NCI-H2081 (cell line): Measurements from ENCODE around the gene STX7.
"Not testable (repeated sequence)": the region's sequence is repeated elsewhere in the genome, so short reads cannot be mapped to it uniquely, and the experiment has no call there.

Experiments
- DNase-seq, 2 experiments: peaks; one replicate each; lab custom pipeline; 2025; lab: John Stamatoyannopoulos, UW

The STX7 gene, protein sequence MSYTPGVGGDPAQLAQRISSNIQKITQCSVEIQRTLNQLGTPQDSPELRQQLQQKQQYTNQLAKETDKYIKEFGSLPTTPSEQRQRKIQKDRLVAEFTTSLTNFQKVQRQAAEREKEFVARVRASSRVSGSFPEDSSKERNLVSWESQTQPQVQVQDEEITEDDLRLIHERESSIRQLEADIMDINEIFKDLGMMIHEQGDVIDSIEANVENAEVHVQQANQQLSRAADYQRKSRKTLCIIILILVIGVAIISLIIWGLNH

DNA sequence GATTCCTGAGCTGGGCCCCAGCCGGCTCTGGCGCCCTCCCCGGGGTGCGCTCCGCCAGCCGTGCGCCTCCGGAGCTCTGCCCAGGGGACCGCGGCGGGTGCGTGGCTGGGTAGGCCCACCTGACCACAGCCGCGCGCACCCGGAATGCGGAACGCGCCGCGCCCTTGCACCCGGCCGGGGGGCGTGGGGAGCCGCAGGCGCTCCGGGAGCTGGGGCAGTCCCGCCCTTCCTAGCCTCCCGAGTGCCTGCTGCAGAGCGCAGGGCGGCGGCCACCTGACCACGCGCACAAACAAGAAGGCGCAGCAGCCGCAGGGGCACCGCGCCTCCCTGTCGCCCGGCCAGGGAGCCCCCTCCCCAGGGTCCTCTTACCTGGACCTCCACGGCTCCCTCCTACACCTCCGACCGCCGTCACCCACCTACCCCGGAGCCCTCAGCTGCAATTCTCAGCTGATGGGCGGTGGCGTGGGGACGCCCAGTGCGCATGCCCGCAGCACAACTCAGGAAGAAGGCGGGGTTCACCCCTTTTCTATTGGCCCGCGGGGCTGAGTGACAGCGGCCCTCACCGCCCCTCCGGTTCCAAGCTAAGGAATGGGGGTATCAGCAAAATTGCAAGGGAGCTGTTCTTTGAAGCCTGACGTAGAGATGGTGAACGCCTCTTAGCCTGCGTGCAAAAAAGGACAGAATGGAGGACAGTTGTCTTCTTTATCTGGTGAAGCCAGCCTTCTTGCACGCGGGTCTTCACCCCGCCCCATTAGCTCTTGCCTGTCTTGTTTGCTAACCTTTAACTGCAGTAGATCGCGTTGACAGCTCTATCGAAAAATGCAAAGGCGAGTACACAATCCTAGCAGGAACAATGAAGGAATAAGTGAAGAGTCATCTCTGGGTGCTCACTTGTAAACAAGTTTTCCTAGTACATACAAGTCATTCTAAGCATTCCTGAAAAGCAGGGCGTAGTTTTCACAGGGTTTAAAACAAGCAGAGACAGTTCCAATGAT lies at the start of gene STX7:
Gene STX7, minus strand, starts transcription at position 479 of the 995 bp plus-strand sequence. CDS start 9,586 bp downstream, outside the sequence.
- peak; percentile 80 to 81 for DNase-seq

- DNase-seq, result not testable (repeated sequence)
Observed at GRCh38 chr6:132560087-132560486, 47.2 kb upstream of the STX7 start.

- no peak for DNase-seq
Observed at GRCh38 chr6:132552372-132552771, 39.5 kb upstream of the STX7 start, which contains the start of gene TAAR8. Gene TAAR8 (plus strand): TSS chr6:132552672. CDS start chr6:132552693, 21 bp downstream.

GRCh38 chr6:132551214-132551613 lies 38.3 kb upstream of the STX7 start:
- DNase-seq, result no peak

DNA sequence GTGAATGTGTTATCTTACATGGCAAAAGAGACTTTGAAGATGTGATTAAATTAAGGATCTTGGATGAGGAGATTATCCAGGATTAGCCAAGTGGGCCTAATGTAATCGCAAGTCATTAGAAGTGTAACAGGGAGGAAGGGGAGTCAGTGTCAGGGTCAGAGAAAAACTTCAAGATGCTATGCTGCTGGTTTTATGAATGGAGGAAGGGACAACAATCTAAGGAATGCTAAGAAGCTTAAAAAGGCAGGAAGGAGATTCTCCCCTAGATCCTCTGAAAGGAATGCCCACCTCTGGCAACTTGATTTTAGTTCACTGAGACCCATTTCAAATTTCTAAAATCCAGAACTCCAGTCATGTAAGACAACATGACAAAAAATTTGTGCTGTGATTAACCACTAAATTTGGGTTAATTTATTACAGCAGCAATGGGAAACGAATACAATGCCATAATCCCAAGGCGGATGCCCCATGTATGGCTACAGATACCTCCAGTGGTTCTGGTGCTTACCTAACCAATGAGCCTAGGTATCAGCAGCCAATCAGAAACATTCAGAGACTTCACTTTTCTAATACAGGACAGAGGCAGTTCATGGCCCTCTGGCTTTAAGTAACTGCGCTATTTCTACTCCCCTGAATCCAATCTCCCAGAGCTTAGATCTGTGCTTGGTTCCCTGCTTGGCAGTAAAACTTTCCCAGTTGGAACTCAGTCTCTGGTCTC lies 36.0 kb upstream of the STX7 start:
- no peak for DNase-seq

GRCh38 chr6:132544826-132545225 lies 31.9 kb upstream of the STX7 start:
- no peak for DNase-seq

- DNase-seq, result no peak
Observed at GRCh38 chr6:132537977-132538376, 25.1 kb upstream of the STX7 start, which contains the start of gene TAAR9. Gene TAAR9 (plus strand): TSS chr6:132538277. CDS start chr6:132538290, 13 bp downstream.

- no peak for DNase-seq
Observed at GRCh38 chr6:132537145-132537544, 24.2 kb upstream of the STX7 start.

DNA sequence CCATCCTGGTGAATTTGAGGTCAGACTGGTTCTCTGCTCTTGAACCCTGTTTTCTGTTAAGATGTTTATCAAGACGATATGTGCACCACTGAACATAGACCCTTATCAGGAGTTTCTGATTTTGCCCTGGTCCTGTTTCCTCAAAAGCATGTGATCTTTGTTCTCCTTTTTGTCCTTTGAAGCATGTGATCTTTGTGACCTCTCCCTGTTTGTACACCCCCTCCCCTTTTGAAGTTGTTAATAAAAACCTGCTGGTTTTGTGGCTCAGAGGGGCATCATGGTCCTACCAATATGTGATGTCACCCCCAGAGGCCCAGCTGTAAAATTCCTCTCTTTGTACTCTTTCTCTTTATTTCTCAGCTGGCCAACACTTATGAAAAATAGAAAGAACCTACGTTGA lies 21.6 kb upstream of the STX7 start:
- DNase-seq, result not testable (repeated sequence)

- peak; percentile 47 to 69 for DNase-seq
Observed at GRCh38 chr6:132530293-132530974, 17.5 kb upstream of the STX7 start.

DNA sequence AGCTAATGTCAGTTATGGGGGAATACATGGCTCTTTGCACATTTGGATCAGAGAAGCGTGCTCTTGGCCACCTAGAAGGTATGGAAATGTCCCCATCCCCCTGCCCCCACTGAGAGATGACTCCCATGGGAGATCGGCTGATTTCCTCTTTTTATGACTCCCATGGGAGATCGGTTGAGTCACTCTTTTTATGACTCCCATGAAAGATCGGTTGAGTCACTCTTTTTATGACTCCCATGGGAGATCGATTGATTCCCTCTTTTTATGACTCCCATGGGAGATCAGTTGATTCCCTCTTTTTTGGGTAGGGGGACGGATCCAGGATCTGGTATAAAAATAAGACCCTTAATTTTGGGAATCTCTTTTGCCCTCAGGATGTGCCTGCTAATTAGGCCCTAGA lies 14.9 kb upstream of the STX7 start:
- no peak for DNase-seq

- no peak for DNase-seq
Observed at GRCh38 chr6:132526461-132526860, 13.5 kb upstream of the STX7 start.

DNA sequence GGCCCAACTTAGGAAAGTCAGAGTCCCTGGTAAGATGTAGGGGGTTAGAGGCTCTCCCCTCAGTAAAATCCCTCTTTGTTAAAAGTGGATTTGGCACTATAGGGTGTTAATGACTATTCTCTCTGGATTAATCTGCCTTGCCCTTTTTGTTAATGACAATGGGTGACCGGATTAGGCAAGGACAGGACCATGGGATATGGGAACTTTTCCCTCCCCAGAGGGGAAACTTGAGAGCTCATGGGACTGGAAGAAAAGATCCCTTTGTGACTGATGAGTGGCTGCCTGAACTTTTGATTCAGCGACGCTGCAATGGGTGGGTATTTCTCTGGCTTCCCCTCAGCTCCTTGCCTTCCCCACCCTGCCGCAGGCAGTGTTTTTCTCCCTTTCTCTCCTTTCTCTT lies 12.9 kb upstream of the STX7 start:
- DNase-seq, result no peak

DNA sequence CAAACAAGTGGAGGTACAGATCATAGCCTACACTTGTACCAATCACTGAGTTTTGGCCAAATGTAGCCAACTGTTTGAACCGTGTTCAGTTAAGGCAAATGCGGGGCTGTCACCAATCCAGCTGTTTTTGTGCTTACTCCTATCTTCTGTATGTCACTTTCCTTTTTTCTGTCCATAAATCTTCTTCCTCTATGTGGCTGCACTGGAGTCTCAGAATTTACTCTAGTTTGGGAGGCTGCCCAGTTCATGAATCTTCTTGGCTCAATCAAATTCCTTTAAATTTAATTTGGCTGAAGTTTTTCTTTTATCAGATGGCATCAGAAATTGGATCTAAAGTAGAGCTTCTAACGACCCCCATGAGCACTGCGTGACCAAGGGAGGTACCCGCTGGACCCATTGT lies 11.7 kb upstream of the STX7 start:
- DNase-seq, result no peak

DNA sequence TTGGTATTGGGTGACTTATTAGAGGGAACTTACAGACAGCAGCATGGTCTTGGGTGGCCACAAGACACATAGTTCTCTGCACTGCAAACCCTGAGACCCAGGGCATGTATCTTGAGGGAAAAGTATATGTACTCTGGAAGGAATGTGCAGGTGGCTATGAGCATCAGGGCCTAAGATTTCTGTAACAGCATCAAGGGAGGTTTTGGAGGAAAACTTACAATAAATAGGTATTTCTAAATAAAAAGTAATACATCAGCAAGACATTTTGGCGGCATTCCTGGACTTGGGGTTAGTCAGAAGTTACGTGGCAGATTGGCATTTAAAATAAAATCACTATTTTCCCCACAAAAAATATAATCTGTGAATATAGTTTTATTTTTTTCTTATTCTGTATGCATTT lies 8.0 kb upstream of the STX7 start:
- DNase-seq, result no peak

DNA sequence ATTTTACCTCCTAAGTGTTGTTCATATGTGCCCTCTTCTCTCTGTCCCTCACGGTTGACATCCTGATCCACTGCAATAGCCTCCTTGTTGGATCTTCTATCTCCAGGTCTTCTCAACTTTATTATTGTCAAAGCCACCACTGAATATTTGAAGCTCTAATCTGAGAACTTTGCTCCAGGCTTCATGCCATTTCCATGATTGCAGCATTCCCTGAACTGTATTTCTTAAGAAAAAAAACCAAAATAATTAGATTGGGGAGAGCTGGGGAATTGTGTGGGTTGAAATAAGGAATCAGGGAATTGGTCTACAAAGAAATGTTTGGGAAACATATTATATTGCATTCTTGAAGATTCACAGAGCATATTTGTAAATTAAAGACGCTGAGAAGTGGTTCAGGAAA lies 2.5 kb upstream of the STX7 start:
- DNase-seq, result no peak

DNA sequence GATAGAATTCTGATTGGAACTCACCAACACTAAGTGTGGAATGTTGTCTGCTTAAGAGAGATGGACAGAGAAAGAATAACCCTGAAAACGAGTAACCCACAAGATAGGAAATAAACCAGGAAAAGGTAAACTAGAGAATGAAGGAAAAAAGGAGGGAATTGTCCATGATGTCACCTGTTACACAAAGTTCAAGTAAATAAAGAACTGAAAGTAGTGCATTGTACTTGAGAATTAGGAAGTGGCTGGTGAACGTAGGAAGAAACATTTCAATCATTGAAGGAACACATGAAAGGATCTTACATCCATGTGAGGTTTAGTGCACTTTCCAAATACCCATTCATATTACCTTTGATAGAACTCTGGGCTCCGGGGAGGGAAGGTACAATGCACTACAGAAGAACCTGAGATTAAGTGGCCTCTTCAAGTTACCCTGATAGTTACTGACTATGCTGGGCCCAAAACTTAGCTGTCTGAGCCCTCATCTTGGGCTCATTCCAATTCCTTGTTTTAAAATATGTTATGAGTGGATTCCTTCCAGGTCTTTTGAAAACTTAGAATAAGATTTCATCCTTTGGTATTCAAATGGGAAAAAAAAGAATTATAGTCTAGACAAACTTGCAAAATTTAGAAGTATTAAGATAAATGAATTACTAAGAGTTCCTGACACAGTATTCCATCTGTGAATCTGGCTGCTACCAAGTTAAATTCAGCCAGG lies 1.1 kb upstream of the STX7 start:
- no peak for DNase-seq

GRCh38 chr6:132512342-132512637 lies 626 bp downstream of the STX7 start:
- no peak for DNase-seq

DNA sequence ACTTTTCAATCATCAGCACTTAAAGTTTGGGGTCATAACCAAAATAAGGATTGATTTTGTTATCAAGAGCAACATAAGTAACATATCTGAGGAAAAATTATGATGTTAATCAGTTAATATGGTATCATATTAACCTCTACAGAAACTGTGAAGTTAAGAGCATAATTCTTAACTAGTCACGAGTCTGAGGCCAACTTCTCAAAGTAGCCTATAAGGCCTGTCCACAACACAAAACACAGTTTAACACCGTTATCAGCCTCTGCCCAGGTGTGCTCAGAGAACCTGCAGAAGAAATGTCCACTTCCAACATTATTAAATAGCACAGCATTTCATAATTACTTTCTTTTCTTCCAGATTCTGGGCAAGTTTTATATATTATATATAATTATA lies 1.1 kb downstream of the STX7 start:
- no peak for DNase-seq

DNA sequence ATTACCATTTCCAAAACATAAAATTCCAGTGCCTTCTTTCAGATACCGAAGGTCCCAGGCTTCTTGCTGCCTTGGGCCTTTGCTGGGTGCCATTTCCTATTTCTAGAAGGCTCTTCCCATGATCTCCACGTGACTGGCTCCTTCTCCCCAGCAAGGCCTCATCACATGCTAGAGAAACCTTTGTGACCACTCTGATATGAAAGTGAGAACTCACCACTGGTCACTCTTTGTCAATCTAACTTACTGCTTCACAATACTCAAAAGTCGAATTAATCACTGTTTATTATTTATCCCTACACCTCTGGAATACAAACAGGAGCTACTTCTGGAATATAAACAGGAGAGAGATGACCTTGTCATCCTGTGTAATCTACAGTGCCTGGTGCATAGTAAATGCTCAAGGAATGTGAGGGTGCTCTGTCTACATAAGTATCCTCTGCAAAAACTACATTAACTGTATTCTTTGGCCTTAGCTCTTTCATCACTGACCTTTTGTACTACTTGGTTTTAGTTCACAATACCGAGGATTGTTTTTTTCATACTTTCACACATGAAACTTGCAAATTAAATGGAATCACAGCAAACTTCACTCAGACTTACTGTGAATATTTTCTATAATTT lies 1.6 kb downstream of the STX7 start:
- no peak for DNase-seq
